ENCODE data around the gene ZNF32.

The ZNF32 gene, protein sequence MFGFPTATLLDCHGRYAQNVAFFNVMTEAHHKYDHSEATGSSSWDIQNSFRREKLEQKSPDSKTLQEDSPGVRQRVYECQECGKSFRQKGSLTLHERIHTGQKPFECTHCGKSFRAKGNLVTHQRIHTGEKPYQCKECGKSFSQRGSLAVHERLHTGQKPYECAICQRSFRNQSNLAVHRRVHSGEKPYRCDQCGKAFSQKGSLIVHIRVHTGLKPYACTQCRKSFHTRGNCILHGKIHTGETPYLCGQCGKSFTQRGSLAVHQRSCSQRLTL

DNA sequence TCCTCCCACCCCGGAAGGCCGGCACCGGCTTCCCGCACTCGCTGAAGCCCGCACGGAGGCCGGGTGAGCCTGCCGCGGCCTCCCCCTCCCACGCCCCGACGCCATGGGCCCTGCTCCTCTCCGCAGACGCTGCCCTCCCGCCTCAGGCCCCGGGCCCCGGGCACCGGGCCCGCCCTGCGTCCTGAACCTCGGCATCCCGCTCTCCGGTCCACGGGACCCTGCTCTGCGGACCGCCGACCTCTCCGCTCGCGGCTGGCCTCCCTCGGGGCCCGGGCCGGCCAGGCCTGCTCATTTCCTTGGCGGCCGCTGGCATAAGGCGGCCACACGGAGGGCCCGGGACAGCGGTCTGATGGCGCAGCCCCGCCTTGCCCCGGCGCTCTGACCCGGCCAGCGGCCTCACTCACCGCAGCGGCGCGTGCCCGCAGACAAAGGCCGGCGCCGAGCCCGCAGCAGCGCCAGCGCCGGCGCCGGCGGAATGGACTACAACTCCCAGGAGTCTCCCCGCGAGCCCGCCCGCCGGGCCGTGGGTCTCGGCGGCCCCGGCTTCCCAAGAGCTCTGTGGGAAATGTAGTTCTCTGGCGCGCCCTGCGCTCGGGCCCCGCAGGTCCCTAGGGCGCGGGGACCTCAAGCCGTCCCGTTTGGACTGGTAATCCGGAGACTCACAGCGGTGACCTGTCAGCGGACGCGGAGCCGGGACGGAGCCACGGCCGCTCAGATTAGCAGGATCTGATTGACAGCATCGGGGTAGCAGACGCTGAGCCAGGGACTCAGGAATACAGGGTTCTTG is at the start of gene ZNF32:
TSS of gene ZNF32 (minus strand) at position 484 of the 787 bp plus-strand sequence. CDS start 2,748 bp downstream, outside the sequence.
- Histone ChIP-seq H3K36me3 (ENCODE audit: control insufficient read depth, insufficient read depth, low read length) (peaks cover 22% of the 10 kb centered on the region), H3K9me3 (ENCODE audit: control insufficient read depth, low read length) (peaks cover 30% of the 10 kb centered on the region), H3K9ac (ENCODE audit: low read length) (peak within 1 kb of the TSS; percentile 85), H3K4me1 (ENCODE audit: control insufficient read depth, insufficient read depth, low read length) (peaks cover 4% of the 10 kb centered on the region), H3K27me3 (ENCODE audit: control insufficient read depth, insufficient read depth, low read length) (peaks cover 6% of the 10 kb centered on the region), H3K4me3 (ENCODE audit: low read length) (peak within 1 kb of the TSS; percentile 77)

DNA sequence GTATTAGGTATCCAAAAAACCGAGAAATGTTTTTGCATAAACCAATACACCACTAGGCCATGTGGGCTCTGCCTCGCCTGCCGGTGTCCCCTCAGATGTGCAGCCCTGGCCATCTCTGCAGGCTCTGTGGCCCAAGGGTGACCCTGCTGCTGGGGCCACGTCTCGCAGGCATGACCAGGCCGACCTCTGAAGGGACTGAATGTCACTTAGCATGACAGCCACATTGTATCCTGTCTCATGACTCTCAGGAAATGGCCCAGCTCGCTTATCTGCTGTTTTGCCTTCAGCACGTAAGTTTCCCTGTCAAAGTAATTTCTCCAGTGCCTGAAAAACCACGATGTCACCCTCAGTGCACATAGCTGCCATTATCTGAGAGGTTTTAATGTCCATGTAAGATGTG is 49.5 kb upstream of the ZNF32 start:
- H3K27me3 ChIP-seq (ENCODE audit: control insufficient read depth, insufficient read depth, low read length): no peaks in the 10 kb centered on the region
- no peak overlapping the region for H3K4me3 ChIP-seq (ENCODE audit: low read length)
- no peaks in the 10 kb centered on the region for H3K36me3 ChIP-seq (ENCODE audit: control insufficient read depth, insufficient read depth, low read length)
- no peaks in the 10 kb centered on the region for H3K4me1 ChIP-seq (ENCODE audit: control insufficient read depth, insufficient read depth, low read length)
- no peak overlapping the region for H3K9ac ChIP-seq (ENCODE audit: low read length)
- no peaks in the 10 kb centered on the region for H3K9me3 ChIP-seq (ENCODE audit: control insufficient read depth, low read length)

DNA sequence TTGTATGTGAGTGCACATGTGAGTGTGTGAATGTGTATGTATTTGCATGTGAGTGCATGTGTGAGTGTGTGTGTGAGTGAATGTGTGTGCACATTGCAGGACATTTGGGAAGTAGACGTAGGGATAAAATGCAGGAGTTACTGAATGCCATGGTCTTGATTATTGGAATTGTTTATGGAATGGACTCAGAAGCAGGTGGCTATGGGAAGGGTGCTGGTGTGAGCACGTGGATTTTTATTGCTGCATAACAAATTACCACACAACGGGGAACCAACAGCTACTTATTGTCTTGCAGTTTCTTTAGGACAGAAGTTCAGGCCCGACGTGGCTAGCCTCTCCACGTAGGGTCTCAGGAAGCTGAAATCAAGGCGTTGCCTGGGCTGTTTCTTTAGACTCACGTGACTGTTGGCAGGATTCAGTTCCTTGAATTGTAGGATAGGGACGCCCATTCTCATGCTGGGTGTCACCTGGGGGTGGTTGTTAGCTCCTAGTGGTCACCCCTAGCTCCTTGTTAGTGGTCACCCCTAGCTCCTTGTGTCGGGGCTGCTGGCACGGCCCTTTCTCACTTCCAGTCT is 48.3 kb upstream of the ZNF32 start:
- Histone ChIP-seq H3K9ac (ENCODE audit: low read length) (no peak overlapping the region), H3K36me3 (ENCODE audit: control insufficient read depth, insufficient read depth, low read length) (no peaks in the 10 kb centered on the region), H3K9me3 (ENCODE audit: control insufficient read depth, low read length) (no peaks in the 10 kb centered on the region), H3K27me3 (ENCODE audit: control insufficient read depth, insufficient read depth, low read length) (no peaks in the 10 kb centered on the region), H3K4me3 (ENCODE audit: low read length) (no peak overlapping the region), H3K4me1 (ENCODE audit: control insufficient read depth, insufficient read depth, low read length) (no peaks in the 10 kb centered on the region)

DNA sequence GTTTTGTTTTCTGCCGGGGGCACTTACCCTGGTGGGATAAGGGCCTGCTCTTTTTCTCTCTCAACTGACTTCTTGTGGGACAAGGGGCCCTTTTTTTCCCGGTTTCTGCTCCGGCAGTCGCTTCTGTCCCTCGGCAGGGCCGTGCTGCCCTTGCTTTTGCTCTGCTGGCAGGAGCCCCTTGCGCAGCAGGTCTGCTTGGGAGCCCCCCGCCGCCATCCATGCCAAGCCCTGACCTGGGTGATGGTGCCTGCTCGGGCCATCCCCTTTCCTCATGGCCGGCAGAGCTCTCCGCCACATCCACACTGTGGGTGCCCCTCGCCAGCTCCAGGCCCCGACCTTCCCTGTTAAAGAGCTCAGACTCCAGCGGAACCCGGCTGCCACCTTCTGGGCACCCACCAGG is 47.0 kb upstream of the ZNF32 start:
- Histone ChIP-seq H3K36me3 (ENCODE audit: control insufficient read depth, insufficient read depth, low read length) (no peaks in the 10 kb centered on the region), H3K4me1 (ENCODE audit: control insufficient read depth, insufficient read depth, low read length) (no peaks in the 10 kb centered on the region), H3K4me3 (ENCODE audit: low read length) (no peak overlapping the region), H3K27me3 (ENCODE audit: control insufficient read depth, insufficient read depth, low read length) (no peaks in the 10 kb centered on the region), H3K9me3 (ENCODE audit: control insufficient read depth, low read length) (no peaks in the 10 kb centered on the region), H3K9ac (ENCODE audit: low read length) (no peak overlapping the region)

DNA sequence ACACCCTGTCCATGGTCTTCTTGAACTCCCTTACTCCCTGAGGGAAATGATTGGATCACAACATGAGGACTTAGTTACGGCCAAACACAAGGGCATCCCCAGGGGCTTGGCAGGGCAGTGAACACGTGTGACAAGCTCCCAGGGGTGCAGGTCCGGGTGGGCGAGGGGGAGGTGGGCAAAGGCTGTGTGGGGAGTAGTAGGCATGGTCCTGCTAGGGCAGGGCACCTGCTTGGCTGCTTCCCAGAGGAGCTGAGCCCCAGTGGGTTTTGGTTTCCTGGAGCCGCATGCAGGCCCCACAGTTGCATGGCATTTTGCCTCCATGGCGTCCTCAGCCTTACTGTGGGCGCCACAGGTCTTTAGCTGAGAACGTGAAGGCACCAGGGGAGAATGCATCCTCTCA is 46.6 kb upstream of the ZNF32 start:
- Histone ChIP-seq H3K4me3 (ENCODE audit: low read length) (no peak overlapping the region), H3K4me1 (ENCODE audit: control insufficient read depth, insufficient read depth, low read length) (no peaks in the 10 kb centered on the region), H3K27me3 (ENCODE audit: control insufficient read depth, insufficient read depth, low read length) (no peaks in the 10 kb centered on the region), H3K9ac (ENCODE audit: low read length) (no peak overlapping the region), H3K9me3 (ENCODE audit: control insufficient read depth, low read length) (no peaks in the 10 kb centered on the region), H3K36me3 (ENCODE audit: control insufficient read depth, insufficient read depth, low read length) (no peaks in the 10 kb centered on the region)

DNA sequence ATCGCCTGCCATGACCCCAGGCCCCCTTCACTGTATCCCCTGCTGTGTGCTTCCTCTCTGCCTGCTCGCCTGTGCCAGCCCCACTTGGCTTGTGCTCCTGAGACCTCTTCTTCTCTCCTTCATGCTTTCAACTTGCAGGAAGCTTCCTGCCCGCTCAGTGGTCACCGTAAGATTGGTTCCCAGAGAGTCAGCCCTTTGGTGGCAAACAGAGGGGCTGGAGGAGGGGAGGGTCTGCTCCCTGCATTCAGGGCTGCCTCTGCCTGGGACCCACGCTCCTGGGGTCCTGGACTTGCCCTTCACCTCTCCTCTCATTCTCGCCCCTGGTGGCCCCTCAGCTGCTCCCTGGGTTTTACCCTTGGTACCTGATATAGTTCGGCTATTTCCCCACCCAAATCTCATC is 45.8 kb upstream of the ZNF32 start:
- Histone ChIP-seq H3K4me3 (ENCODE audit: low read length) (no peak overlapping the region), H3K4me1 (ENCODE audit: control insufficient read depth, insufficient read depth, low read length) (no peaks in the 10 kb centered on the region), H3K36me3 (ENCODE audit: control insufficient read depth, insufficient read depth, low read length) (no peaks in the 10 kb centered on the region), H3K27me3 (ENCODE audit: control insufficient read depth, insufficient read depth, low read length) (no peaks in the 10 kb centered on the region), H3K9me3 (ENCODE audit: control insufficient read depth, low read length) (no peaks in the 10 kb centered on the region), H3K9ac (ENCODE audit: low read length) (no peak overlapping the region)

DNA sequence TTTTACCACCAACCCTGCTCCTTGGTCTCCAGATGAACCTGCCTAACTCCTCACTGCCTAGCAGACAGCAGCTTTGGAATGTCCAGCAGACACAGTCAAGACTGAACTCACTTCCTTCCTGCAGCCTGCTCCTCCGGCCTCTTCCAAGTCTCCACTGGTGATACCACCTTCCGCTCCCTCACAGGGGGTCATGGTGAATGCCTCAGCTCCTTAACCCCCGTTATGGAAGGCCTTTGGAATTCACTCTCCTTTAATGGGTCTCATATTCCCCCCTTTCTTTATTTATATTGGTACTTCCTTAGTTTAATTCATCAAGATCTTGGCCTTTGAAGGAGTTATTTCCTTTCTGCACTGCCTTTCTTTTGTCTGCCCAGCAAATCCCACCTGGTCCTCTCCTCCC is 44.9 kb upstream of the ZNF32 start:
- H3K27me3 ChIP-seq (ENCODE audit: control insufficient read depth, insufficient read depth, low read length): no peaks in the 10 kb centered on the region
- no peaks in the 10 kb centered on the region for H3K36me3 ChIP-seq (ENCODE audit: control insufficient read depth, insufficient read depth, low read length)
- peaks cover 4% of the 10 kb centered on the region for H3K4me1 ChIP-seq (ENCODE audit: control insufficient read depth, insufficient read depth, low read length)
- no peak overlapping the region for H3K4me3 ChIP-seq (ENCODE audit: low read length)
- no peak overlapping the region for H3K9ac ChIP-seq (ENCODE audit: low read length)
- no peaks in the 10 kb centered on the region for H3K9me3 ChIP-seq (ENCODE audit: control insufficient read depth, low read length)

DNA sequence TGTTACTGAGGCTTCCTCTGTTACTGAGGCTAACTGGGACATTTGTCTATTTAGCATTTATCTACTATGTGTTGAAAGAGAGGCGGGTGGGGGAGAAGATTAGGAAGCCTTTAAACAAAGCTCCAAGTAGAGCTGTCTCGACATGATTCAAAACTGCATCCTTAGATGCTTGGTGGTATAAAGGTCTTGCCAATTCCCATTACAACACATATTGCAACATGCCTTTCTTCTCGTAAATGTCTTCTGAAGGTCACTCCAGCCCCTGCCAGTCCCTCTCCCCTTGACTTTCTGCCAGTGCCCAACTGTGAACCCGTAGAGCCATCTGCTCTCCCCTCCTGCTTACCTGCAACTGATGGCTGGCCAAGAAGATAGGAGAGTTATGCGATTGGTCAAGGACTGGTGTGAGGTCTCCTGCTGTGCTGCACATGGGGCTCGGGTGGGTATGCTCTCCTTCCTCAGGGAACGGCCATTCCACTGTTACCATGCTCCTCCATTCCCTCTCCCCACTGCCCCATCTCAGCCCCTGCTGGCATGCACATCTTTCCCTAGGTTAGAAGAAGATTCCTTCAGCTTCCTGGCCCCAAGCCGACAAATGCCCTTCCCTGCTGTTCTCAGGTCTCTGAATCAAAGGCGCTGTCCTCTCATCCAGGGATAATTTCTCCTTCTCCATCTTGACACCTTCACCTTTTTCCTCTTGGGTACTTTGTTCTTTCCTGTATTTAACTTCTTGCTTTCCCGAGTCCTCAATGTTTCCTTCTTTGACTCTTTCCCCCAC is 43.6 kb upstream of the ZNF32 start:
- no peak overlapping the region for H3K4me3 ChIP-seq (ENCODE audit: low read length)
- H3K4me1 ChIP-seq (ENCODE audit: control insufficient read depth, insufficient read depth, low read length): peaks cover 4% of the 10 kb centered on the region
- H3K36me3 ChIP-seq (ENCODE audit: control insufficient read depth, insufficient read depth, low read length): no peaks in the 10 kb centered on the region
- H3K9me3 ChIP-seq (ENCODE audit: control insufficient read depth, low read length): no peaks in the 10 kb centered on the region
- H3K9ac ChIP-seq (ENCODE audit: low read length): no peak overlapping the region
- no peaks in the 10 kb centered on the region for H3K27me3 ChIP-seq (ENCODE audit: control insufficient read depth, insufficient read depth, low read length)

DNA sequence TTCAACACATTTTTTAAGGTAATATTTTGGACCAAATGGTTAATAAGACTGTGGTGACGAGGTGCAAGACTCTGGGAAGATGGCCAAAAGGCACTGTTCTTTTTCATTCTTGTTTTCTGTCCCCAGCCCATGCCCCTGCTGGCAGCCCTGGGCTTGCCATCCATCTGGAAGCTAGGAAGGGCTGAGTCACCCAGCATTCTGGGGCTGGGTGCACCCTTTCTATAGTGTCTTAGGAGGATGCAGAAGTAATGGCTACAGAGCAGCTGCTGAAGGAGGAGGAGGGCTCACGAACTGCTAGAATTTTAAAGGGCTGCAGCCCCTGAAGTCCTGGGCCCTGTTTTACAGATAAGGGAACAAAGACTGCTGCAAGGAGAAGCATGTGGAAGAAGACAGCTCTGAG is 42.8 kb upstream of the ZNF32 start:
- Histone ChIP-seq H3K4me3 (ENCODE audit: low read length) (no peak overlapping the region), H3K4me1 (ENCODE audit: control insufficient read depth, insufficient read depth, low read length) (peaks cover 4% of the 10 kb centered on the region), H3K27me3 (ENCODE audit: control insufficient read depth, insufficient read depth, low read length) (no peaks in the 10 kb centered on the region), H3K9ac (ENCODE audit: low read length) (no peak overlapping the region), H3K9me3 (ENCODE audit: control insufficient read depth, low read length) (no peaks in the 10 kb centered on the region), H3K36me3 (ENCODE audit: control insufficient read depth, insufficient read depth, low read length) (no peaks in the 10 kb centered on the region)

DNA sequence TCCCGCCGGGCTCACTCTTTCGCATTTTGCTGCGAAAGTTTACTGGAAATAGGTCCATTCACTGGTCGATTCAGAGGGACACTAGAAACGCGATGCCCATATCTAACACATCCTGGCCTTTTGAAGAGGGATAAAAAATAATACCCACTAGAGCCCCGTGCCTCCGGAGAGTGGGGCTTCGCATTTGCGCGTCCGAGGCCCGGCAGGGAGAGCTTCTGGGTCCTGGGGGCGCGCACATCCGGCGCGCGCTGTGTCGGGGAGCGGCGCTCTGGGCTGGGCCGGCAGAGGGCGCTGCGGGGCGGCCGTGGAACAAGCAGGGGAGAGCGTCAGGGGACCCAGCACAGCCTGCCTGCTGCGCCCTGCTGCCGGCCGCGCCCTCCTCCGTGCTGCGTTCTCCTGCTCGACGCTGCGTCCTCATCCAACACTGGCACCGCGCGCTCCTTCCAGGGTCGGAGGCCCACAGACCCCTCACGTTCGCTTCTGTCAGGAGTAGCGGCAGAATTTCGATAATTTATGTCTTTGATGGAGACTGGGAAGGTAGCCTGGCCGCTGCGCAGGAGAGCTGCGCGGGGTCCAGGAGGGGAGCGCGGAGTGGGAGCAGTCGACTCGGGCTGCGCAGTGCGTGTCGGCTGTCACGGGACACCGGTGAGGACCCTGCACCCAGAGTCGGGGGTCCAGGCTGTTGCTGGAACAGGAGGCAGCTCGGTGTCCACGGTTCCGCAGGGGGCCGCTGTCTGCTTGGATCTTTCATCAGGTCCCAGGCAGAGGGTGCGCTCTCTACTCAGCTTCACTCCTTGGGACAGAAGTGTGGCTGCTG is 41.5 kb upstream of the ZNF32 start:
- Histone ChIP-seq H3K9ac (ENCODE audit: low read length) (peak overlapping the region; percentile 74), H3K4me3 (ENCODE audit: low read length) (peak overlapping the region; percentile 80), H3K4me1 (ENCODE audit: control insufficient read depth, insufficient read depth, low read length) (peaks cover 4% of the 10 kb centered on the region), H3K27me3 (ENCODE audit: control insufficient read depth, insufficient read depth, low read length) (no peaks in the 10 kb centered on the region), H3K36me3 (ENCODE audit: control insufficient read depth, insufficient read depth, low read length) (no peaks in the 10 kb centered on the region), H3K9me3 (ENCODE audit: control insufficient read depth, low read length) (no peaks in the 10 kb centered on the region)

DNA sequence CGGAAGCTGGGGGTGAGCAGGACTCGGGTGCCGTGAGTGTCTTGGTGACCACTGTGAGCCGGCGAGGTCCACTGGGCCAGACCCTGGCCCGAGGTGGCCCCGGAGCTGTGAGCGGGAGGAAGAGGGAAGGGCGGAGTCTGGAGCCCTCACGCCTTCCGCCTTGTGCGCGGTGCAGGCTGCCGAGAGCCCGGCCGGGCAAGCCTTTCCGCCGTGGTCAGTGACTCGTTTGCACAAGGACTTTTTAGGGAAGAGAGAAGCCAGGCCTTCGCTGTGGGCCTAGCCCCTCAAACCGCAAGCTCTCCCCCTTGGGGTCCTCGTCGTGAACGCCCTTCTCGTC is 40.9 kb upstream of the ZNF32 start:
- H3K4me1 ChIP-seq (ENCODE audit: control insufficient read depth, insufficient read depth, low read length): peaks cover 4% of the 10 kb centered on the region
- H3K9me3 ChIP-seq (ENCODE audit: control insufficient read depth, low read length): no peaks in the 10 kb centered on the region
- no peaks in the 10 kb centered on the region for H3K27me3 ChIP-seq (ENCODE audit: control insufficient read depth, insufficient read depth, low read length)
- peak overlapping the region; percentile 80 for H3K4me3 ChIP-seq (ENCODE audit: low read length)
- no peaks in the 10 kb centered on the region for H3K36me3 ChIP-seq (ENCODE audit: control insufficient read depth, insufficient read depth, low read length)
- peak overlapping the region; percentile 74 for H3K9ac ChIP-seq (ENCODE audit: low read length)

Measured in mucosa of stomach (tissue), 1 donor.